ENCODE results near the gene PRSS27.

The PRSS27 gene

GRCh38 chr16:2761472-2761871, 41.4 kb upstream of the PRSS27 start:
- Histone ChIP-seq H3K4me3 (ENCODE audit: low read length) (no peak overlapping the region), H3K4me1 (ENCODE audit: insufficient read depth, low read length) (no peaks in the 10 kb centered on the region), H2AFZ (ENCODE audit: low read depth, low read length) (no peak overlapping the region), H3K36me3 (ENCODE audit: insufficient read depth, low read length) (peaks cover 100% of the 10 kb centered on the region), H3K27me3 (ENCODE audit: insufficient read depth, low read length) (no peaks in the 10 kb centered on the region), H3K9me3 (ENCODE audit: low read length) (peaks cover 47% of the 10 kb centered on the region)

DNA sequence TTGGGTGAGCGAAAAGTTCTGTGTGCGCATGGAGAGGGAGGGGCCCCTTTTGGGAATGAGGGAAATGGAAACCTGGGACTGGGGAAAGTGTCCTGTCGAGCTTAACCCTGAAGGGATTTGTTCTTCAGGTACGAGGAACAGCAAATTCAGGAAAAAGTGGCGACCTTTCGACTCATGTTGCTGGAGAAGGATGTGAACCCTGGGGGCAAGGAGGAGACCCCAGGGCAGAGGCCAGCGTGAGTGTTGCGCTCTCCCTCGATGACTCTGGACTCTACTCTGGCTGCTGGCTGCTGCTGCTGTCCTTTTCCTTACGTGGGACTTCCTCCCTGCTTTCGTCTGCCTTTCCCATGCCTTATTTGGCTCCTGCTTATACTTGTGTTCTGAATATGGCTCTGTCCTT, 37.3 kb upstream of the PRSS27 start:
- Histone ChIP-seq H3K4me3 (ENCODE audit: low read length) (no peak overlapping the region), H3K36me3 (ENCODE audit: insufficient read depth, low read length) (peaks cover 76% of the 10 kb centered on the region), H2AFZ (ENCODE audit: low read depth, low read length) (no peak overlapping the region), H3K4me1 (ENCODE audit: insufficient read depth, low read length) (peaks cover 15% of the 10 kb centered on the region), H3K27me3 (ENCODE audit: insufficient read depth, low read length) (no peaks in the 10 kb centered on the region), H3K9me3 (ENCODE audit: low read length) (peaks cover 18% of the 10 kb centered on the region)

DNA sequence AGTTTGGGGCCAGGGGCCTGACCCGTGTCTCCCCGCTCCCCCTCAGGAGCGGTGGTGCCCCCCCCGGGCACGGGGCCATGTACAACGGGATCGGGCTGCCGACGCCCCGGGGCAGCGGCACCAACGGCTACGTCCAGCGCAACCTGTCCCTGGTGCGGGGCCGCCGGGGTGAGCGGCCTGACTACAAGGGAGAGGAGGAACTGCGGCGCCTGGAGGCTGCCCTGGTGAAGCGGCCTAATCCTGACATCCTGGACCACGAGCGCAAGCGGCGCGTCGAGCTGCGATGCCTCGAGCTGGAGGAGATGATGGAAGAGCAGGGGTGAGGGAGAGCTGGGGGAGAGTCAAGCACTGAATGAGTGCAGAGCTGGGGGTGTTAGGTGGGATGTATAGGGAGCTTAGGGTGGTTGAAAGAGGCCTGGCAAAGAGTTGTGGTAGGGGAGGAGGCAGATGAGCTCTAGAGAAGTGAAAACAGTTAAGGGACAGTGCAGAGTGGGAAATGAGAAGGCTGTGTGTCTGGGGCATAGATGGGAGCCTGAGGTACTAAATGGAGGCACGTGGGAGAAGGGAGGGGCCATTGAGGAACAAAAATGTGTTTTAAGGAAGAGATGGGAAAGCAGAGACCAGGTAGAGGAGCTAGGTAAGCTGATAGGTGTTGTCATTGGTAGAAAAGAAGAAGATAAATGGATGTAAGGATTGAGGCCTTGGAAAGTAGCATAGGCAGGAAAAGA, 36.4 kb upstream of the PRSS27 start:
- Histone ChIP-seq H3K4me1 (ENCODE audit: insufficient read depth, low read length) (peaks cover 18% of the 10 kb centered on the region), H3K4me3 (ENCODE audit: low read length) (no peak overlapping the region), H3K9me3 (ENCODE audit: low read length) (peaks cover 10% of the 10 kb centered on the region), H3K36me3 (ENCODE audit: insufficient read depth, low read length) (peaks cover 67% of the 10 kb centered on the region), H2AFZ (ENCODE audit: low read depth, low read length) (no peak overlapping the region), H3K27me3 (ENCODE audit: insufficient read depth, low read length) (no peaks in the 10 kb centered on the region)

GRCh38 chr16:2755158-2755557, 35.1 kb upstream of the PRSS27 start:
- H3K36me3 ChIP-seq (ENCODE audit: insufficient read depth, low read length) = peaks cover 54% of the 10 kb centered on the region
- peak overlapping the region; percentile 74 for H3K4me3 ChIP-seq (ENCODE audit: low read length)
- H3K27me3 ChIP-seq (ENCODE audit: insufficient read depth, low read length) = no peaks in the 10 kb centered on the region
- peaks cover 28% of the 10 kb centered on the region for H3K4me1 ChIP-seq (ENCODE audit: insufficient read depth, low read length)
- no peak overlapping the region for H2AFZ ChIP-seq (ENCODE audit: low read depth, low read length)
- H3K9me3 ChIP-seq (ENCODE audit: low read length) = peaks cover 5% of the 10 kb centered on the region

- peak overlapping the region; percentile 74 for H3K4me3 ChIP-seq (ENCODE audit: low read length)
- no peaks in the 10 kb centered on the region for H3K9me3 ChIP-seq (ENCODE audit: low read length)
- H3K4me1 ChIP-seq (ENCODE audit: insufficient read depth, low read length) = peaks cover 28% of the 10 kb centered on the region
- no peak overlapping the region for H2AFZ ChIP-seq (ENCODE audit: low read depth, low read length)
- peaks cover 39% of the 10 kb centered on the region for H3K36me3 ChIP-seq (ENCODE audit: insufficient read depth, low read length)
- no peaks in the 10 kb centered on the region for H3K27me3 ChIP-seq (ENCODE audit: insufficient read depth, low read length)
These were observed 33.7 kb upstream of the PRSS27 start for GRCh38 chr16:2753733-2754020.

DNA sequence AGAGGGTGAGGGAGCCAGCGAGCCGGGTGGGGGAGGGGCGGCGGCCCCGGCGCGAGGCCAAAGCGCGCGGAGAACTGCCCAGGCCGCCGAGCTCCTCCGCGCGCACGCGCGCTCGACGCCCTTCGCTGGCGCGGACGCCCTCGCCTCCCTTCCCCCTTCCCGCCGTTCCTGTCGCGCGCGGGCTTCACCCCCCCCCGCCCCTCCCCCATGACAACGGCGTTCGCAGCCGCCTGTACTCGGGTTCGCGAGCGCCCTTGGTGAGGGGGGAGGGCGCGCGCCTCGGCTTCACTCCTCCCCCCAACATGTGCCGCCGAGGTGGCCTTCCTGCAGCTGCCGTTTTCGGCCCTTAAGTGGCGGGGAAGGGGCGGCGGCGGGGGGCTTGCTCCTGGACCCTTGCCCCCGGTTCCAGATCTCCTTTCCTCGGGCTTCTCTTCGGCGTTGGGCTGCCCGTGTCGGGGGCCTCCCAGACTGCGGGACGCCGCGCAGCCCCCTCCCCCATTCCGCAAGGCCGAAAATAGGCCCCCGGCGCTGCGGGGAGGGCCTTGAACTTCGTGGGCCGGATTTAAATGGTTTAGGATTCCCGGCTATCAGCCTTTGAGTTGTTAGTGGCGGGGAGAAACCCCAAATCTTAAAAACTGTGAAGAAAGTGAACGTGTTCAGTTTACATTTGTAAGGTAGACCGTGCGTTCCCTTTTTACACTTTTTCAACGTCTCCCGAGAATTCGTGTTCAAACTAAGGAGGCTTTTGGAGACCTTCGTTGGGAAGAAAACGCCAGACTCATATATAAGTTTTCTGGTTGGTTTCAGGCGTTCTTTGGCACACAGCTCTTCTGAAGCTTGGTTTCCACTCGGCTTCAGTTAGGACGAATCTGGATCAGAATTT, 33.1 kb upstream of the PRSS27 start:
- Histone ChIP-seq H3K4me3 (ENCODE audit: low read length) (peak overlapping the region; percentile 74), H3K9me3 (ENCODE audit: low read length) (no peaks in the 10 kb centered on the region), H3K27me3 (ENCODE audit: insufficient read depth, low read length) (no peaks in the 10 kb centered on the region), H3K4me1 (ENCODE audit: insufficient read depth, low read length) (peaks cover 28% of the 10 kb centered on the region), H2AFZ (ENCODE audit: low read depth, low read length) (peak overlapping the region; percentile 43), H3K36me3 (ENCODE audit: insufficient read depth, low read length) (peaks cover 33% of the 10 kb centered on the region)

DNA sequence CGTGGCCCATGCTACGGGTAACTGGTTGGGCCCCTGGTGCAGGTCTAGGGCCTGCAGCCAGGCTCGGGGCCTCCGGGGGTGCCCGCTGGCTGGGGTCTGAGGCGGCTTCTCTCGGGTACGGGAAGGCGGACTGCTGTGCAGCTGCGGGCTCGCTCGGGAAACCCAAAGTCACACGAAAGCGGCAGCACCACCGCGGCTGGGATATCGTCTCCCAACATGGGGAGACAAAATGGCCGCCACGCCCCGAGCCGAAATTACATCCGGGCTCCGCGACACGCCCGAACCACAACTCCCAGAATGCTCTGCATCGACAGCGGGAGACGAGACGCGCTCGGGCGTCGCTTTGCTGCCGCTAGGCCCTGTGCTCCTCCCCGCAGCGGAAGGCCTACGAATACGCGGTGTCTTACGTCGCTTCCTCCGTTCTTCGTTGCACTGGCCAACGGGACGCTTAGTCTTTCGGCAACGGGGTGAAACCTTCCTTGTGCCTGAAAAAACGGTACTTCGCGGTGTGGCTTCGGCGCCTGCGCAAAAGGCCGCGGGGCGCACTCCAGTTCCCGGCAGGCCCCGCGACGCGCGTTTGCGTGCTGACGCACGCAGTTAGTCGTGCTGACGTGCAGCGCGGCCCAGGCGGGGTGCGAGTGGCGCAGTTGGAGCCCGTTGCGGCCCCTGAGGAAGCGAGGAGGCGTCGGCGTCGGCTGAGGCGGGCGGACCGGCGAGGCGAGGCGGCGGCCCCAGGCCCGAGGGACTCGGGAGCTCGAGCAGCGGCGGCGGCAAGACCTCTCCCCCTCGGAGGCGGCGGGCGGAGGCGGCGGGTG, 32.2 kb upstream of the PRSS27 start, which contains the start of gene SRRM2:
TSS of gene SRRM2 (plus strand) at position 604 of the 815 bp plus-strand sequence. CDS start 3,727 bp downstream, outside the sequence.
- Histone ChIP-seq H3K27me3 (ENCODE audit: insufficient read depth, low read length) (no peaks in the 10 kb centered on the region), H3K4me3 (ENCODE audit: low read length) (peak within 1 kb of the TSS; percentile 74), H3K36me3 (ENCODE audit: insufficient read depth, low read length) (peaks cover 25% of the 10 kb centered on the region), H2AFZ (ENCODE audit: low read depth, low read length) (peak within 1 kb of the TSS; percentile 43), H3K9me3 (ENCODE audit: low read length) (no peaks in the 10 kb centered on the region), H3K4me1 (ENCODE audit: insufficient read depth, low read length) (peaks cover 28% of the 10 kb centered on the region)

GRCh38 chr16:2751577-2752034, 31.6 kb upstream of the PRSS27 start:
- H3K36me3 ChIP-seq (ENCODE audit: insufficient read depth, low read length) = peaks cover 19% of the 10 kb centered on the region
- peak overlapping the region; percentile 74 for H3K4me3 ChIP-seq (ENCODE audit: low read length)
- H3K9me3 ChIP-seq (ENCODE audit: low read length) = no peaks in the 10 kb centered on the region
- peaks cover 28% of the 10 kb centered on the region for H3K4me1 ChIP-seq (ENCODE audit: insufficient read depth, low read length)
- peak overlapping the region; percentile 43 for H2AFZ ChIP-seq (ENCODE audit: low read depth, low read length)
- no peaks in the 10 kb centered on the region for H3K27me3 ChIP-seq (ENCODE audit: insufficient read depth, low read length)

DNA sequence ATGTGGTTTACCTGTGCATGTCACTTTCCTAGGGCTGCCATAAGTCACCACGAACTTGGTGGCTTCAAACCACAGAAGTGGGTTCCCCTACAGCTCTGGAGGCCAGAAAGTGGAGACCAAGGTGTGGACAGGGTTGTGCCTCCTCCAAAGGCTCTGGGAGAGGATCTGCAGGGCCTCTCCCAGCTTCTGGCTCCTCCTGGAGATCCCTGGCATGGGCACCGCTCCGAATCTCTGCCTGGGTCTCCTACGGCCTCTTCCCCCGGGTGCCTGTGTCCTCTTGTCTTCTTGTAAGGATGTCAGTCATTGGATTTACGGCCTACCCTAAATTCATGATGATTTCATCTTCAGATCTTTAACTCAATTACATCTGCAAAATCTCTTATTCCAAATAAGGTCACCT, 29.9 kb upstream of the PRSS27 start:
- Histone ChIP-seq H2AFZ (ENCODE audit: low read depth, low read length) (no peak overlapping the region), H3K4me1 (ENCODE audit: insufficient read depth, low read length) (peaks cover 24% of the 10 kb centered on the region), H3K36me3 (ENCODE audit: insufficient read depth, low read length) (peaks cover 4% of the 10 kb centered on the region), H3K27me3 (ENCODE audit: insufficient read depth, low read length) (no peaks in the 10 kb centered on the region), H3K9me3 (ENCODE audit: low read length) (no peaks in the 10 kb centered on the region), H3K4me3 (ENCODE audit: low read length) (no peak overlapping the region)

GRCh38 chr16:2749476-2749875, 29.5 kb upstream of the PRSS27 start:
- no peaks in the 10 kb centered on the region for H3K27me3 ChIP-seq (ENCODE audit: insufficient read depth, low read length)
- H3K4me1 ChIP-seq (ENCODE audit: insufficient read depth, low read length) = peaks cover 20% of the 10 kb centered on the region
- no peak overlapping the region for H2AFZ ChIP-seq (ENCODE audit: low read depth, low read length)
- no peaks in the 10 kb centered on the region for H3K36me3 ChIP-seq (ENCODE audit: insufficient read depth, low read length)
- no peaks in the 10 kb centered on the region for H3K9me3 ChIP-seq (ENCODE audit: low read length)
- H3K4me3 ChIP-seq (ENCODE audit: low read length) = no peak overlapping the region

DNA sequence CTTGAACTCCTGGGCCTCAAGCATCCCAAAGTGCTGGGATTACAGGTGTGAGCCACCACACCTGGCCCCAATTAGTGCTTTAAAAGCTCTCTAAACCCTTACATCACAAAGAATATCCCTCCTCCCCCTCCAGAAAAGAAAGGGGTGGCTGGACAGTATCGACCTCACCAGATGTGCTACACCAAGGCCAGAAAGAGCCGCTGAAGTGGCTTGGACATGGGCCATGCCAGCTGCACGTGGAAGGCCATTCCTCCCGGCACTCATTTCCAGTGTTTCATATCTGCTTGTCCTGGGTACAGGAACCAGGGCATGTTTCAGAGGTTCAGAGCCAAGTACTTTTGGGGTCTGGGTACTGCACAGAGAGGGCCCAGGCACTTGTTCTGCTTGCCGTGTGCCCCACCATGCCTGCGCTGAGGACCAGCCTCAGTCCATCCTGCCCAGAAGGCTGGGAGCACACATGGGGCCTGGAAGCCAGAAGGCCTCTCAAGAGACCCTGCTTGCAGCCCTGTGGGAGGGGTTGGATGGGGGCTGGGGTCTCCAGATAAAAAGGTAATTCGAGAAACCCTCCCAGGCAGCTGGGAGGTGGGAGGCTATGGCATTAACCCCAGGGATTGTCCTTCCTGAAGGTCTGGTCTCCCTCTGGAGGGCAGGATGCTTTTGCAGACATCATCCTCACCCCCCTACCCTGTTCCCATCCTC, 28.9 kb upstream of the PRSS27 start:
- Histone ChIP-seq H3K4me3 (ENCODE audit: low read length) (no peak overlapping the region), H3K27me3 (ENCODE audit: insufficient read depth, low read length) (no peaks in the 10 kb centered on the region), H3K9me3 (ENCODE audit: low read length) (no peaks in the 10 kb centered on the region), H3K36me3 (ENCODE audit: insufficient read depth, low read length) (no peaks in the 10 kb centered on the region), H2AFZ (ENCODE audit: low read depth, low read length) (no peak overlapping the region), H3K4me1 (ENCODE audit: insufficient read depth, low read length) (peaks cover 15% of the 10 kb centered on the region)

DNA sequence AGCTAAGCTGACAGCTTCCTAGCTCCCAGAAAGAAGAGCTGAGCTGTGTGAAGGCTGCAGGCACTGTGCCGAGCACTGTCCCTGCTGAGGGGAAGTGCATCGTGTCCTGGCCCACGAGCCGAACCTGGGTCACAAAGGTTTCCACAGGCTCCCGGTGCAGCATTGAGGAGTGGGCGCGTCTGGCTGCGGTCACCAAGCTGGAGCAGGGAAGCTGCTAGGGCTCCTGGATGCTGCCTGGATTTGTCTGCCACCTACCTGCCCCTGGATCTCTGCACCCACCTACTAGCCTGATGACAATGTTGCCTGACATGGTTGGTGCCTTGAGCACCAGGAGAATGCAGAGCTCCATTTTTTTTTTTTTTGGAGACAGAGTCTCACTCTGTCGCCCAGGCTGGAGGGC, 25.9 kb upstream of the PRSS27 start:
- Histone ChIP-seq H2AFZ (ENCODE audit: low read depth, low read length) (no peak overlapping the region), H3K36me3 (ENCODE audit: insufficient read depth, low read length) (no peaks in the 10 kb centered on the region), H3K9me3 (ENCODE audit: low read length) (no peaks in the 10 kb centered on the region), H3K4me3 (ENCODE audit: low read length) (no peak overlapping the region), H3K27me3 (ENCODE audit: insufficient read depth, low read length) (no peaks in the 10 kb centered on the region), H3K4me1 (ENCODE audit: insufficient read depth, low read length) (peaks cover 5% of the 10 kb centered on the region)

Measured in neuron (in vitro differentiated cells).